Measurements from ENCODE around the gene CAMKMT. TPM values are rescaled to one million over a fixed set of nuclear protein-coding genes. Genes with fewer than 3 reads are reported as not detected.

Gene CAMKMT
- total RNA-seq, 4 donors from 2014 or later = 4.5 to 57.9 (median 15.4) TPM

GRCh38 chr2:44752761-44753160, 391.0 kb downstream of the CAMKMT start:
- Histone ChIP-seq H3K27ac (no peak overlapping the region), H3K27me3 (no peaks in the 10 kb centered on the region), H3K36me3 (no peaks in the 10 kb centered on the region), H3K4me1 (no peaks in the 10 kb centered on the region), H3K9me3 (no peaks in the 10 kb centered on the region), H3K4me3 (no peak overlapping the region)
- intact Hi-C loops (cut with DNase I; ENCODE audit: low total_unique reads) = no loop called here
- in situ Hi-C loops (cut with MboI; ENCODE audit: low pct_ligation_motif_present in 1 of 4, low pct_unique_long_range_greater_than_20kb in 1 of 4, low sequenced_read_pairs in 3 of 4) = no loop called here
- 95% methylated on average over 2 of the region's 2 CpGs; no CpG with 5 or more reads in 1 of the 2 donors for WGBS, 2 donors (ENCODE audit: low coverage in 1 of 2)
- DNase-seq = no peak
- no peak for TF ChIP-seq POLR2AphosphoS5 (IDR thresholded peaks at IDR 0.05)
- TF ChIP-seq EP300 (IDR thresholded peaks at IDR 0.05; ENCODE audit: low read depth) = no peak
- no peak for TF ChIP-seq CTCF (IDR thresholded peaks at IDR 0.05)
- no peak for TF ChIP-seq POLR2A (IDR thresholded peaks at IDR 0.05)

GRCh38 chr2:44753552-44754285, 392.0 kb downstream of the CAMKMT start:
- Histone ChIP-seq H3K4me3 (no peak overlapping the region), H3K9me3 (no peaks in the 10 kb centered on the region), H3K36me3 (no peaks in the 10 kb centered on the region), H3K4me1 (no peaks in the 10 kb centered on the region), H3K27me3 (no peaks in the 10 kb centered on the region), H3K27ac (no peak overlapping the region)
- WGBS, 2 donors (ENCODE audit: low coverage in 1 of 2) = 40 to 63% methylated on average over 3 of the region's 3 CpGs
- TF ChIP-seq POLR2A (IDR thresholded peaks at IDR 0.05) (no peak), EP300 (IDR thresholded peaks at IDR 0.05; ENCODE audit: low read depth) (no peak), CTCF (IDR thresholded peaks at IDR 0.05) (no peak), POLR2AphosphoS5 (IDR thresholded peaks at IDR 0.05) (no peak)
- in situ Hi-C loops (cut with MboI; ENCODE audit: low pct_ligation_motif_present in 1 of 4, low pct_unique_long_range_greater_than_20kb in 1 of 4, low sequenced_read_pairs in 3 of 4) = no loop called here
- intact Hi-C loops (cut with DNase I; ENCODE audit: low total_unique reads) = no loop called here
- DNase-seq = no peak

- no peak for TF ChIP-seq EP300 (IDR thresholded peaks at IDR 0.05; ENCODE audit: low read depth)
- no peak for TF ChIP-seq POLR2A (IDR thresholded peaks at IDR 0.05)
- no peak for TF ChIP-seq CTCF (IDR thresholded peaks at IDR 0.05)
- intact Hi-C loops (cut with DNase I; ENCODE audit: low total_unique reads) = no loop called here
- 93 to 100% methylated on average over 1 to 4 of the region's 4 CpGs for WGBS, 2 donors (ENCODE audit: low coverage in 1 of 2)
- Histone ChIP-seq H3K27ac (no peak overlapping the region), H3K27me3 (no peaks in the 10 kb centered on the region), H3K4me1 (no peaks in the 10 kb centered on the region), H3K4me3 (no peak overlapping the region), H3K9me3 (no peaks in the 10 kb centered on the region), H3K36me3 (no peaks in the 10 kb centered on the region)
- in situ Hi-C loops (cut with MboI; ENCODE audit: low pct_ligation_motif_present in 1 of 4, low pct_unique_long_range_greater_than_20kb in 1 of 4, low sequenced_read_pairs in 3 of 4) = no loop called here
- no peak for DNase-seq
Measured at GRCh38 chr2:44758591-44758990, 396.8 kb downstream of the CAMKMT start.

GRCh38 chr2:44759823-44760222, 398.1 kb downstream of the CAMKMT start:
- no peak overlapping the region for H3K27ac ChIP-seq
- H3K4me3 ChIP-seq = no peak overlapping the region
- no peaks in the 10 kb centered on the region for H3K4me1 ChIP-seq
- H3K27me3 ChIP-seq = no peaks in the 10 kb centered on the region
- in situ Hi-C loops (cut with MboI; ENCODE audit: low pct_ligation_motif_present in 1 of 4, low pct_unique_long_range_greater_than_20kb in 1 of 4, low sequenced_read_pairs in 3 of 4) (no loop called here), intact Hi-C loops (cut with DNase I; ENCODE audit: low total_unique reads) (no loop called here)
- WGBS, 2 donors (ENCODE audit: low coverage in 1 of 2) = 88 to 92% methylated on average over 3 to 5 of the region's 5 CpGs
- DNase-seq = no peak
- TF ChIP-seq CTCF (IDR thresholded peaks at IDR 0.05) (no peak), POLR2A (IDR thresholded peaks at IDR 0.05) (no peak), EP300 (IDR thresholded peaks at IDR 0.05; ENCODE audit: low read depth) (no peak), POLR2AphosphoS5 (IDR thresholded peaks at IDR 0.05) (no peak)
- H3K9me3 ChIP-seq = no peaks in the 10 kb centered on the region
- no peaks in the 10 kb centered on the region for H3K36me3 ChIP-seq

All from transverse colon (tissue), 4 donors.